HTERT RPE-1 (cell line): ENCODE results near the gene ANKRD44.

Source experiments
- in situ Hi-C: fragments of 300-500 bp; cut with MboI; formaldehyde crosslinking; loops from 4 replicates; pipeline ENCODE4 v1.14.3; 2020; ENCODE audit warnings: low sequenced_read_pairs

The ANKRD44 gene

DNA sequence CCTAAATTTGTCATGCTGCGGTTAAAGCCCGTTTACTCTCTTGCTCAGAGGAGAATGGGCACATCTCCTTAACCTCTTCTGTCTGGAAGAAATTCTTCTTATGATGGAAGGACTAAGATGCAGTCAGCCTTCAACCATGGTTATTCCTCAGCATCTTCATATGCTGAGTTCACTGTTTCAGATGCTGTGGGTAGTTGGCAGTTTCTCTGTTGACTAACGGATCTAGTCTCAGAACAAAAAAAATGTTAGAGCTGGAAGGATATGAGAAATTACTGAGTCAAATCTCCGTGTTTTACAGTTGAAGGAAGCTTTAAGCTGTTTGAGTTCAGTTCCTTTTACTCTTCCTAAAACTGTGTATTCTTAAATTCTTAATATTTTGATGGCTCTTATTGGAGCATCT lies 340.5 kb downstream of the ANKRD44 start:
- in situ Hi-C loops, result no loop called here

DNA sequence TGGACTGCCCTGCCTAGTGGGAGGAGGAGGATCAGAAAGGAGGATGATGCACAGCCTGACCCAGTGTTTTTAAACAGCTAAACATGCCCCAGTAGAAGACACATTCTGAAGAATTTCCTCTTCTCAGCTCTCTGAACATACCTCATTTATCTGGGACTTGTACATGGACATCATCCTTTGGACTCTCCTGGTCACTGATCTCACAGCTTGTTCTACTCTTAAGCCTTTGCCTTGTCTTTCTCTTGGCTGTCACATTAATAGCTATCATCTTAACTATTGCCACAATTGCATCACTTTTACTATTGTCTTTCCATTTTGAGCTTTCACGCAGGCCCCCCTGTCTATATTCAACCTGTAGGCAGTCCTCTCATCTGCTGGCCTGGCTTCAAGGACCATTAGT lies 342.1 kb downstream of the ANKRD44 start:
- in situ Hi-C loops, result no loop called here

DNA sequence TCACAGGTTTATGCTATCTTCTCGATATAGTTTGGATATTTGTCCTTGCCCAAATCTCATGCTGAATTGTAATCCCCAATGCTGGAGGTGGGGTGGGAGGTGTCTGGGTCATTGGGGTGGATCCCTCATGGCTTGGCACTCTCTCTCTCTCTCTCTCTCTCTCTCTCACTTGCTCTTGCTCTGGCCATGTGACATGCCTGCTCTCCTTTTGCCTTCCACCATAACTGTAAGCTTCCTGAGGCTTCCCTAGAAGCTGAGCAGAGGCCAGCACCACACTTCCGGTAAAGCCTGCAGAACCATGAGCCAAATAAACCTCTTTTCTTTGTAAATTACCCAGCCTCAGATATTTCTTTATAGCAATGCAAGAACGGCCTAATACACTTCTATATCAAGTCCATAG lies 342.8 kb downstream of the ANKRD44 start:
- in situ Hi-C loops, result no loop called here

DNA sequence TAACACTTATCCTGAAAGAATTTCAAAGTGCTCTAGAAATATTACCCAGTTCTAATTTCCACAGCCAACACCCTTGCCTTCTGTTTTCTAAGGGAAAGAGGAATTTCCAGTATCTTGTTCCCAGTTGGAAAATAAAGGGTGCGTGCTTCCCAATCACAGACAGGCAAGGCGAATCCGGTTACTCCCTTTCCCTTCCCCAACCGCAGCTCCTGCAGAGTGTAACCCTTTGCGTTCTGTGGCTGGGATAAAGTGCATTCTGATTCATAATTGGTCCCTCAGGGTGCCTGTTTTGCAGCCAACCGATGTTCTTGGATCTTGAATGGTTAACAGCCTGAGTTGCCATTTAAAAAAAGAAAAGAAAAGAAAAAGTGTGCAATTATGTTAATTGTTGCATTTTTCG lies 343.5 kb downstream of the ANKRD44 start:
- in situ Hi-C loops, result no loop called here

DNA sequence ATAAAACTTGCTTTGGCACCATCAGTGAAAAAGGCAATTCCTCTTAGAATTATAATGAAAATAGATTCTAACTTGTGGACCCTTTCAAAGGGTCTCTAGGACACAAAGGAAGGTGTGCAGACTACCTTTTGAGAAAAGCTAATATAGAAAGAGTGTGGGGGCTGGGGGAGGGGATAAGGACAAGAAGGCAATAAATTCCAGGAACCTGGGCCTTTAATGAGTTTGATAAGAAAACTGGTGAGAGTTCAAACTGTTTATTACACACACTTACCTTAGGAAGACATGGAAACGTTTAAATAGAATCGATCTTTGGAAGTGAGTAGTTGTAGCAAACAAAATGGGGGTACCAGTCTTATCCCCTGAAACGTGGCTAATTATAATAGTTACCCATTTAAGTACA lies 344.5 kb downstream of the ANKRD44 start:
- in situ Hi-C loops, result no loop called here

DNA sequence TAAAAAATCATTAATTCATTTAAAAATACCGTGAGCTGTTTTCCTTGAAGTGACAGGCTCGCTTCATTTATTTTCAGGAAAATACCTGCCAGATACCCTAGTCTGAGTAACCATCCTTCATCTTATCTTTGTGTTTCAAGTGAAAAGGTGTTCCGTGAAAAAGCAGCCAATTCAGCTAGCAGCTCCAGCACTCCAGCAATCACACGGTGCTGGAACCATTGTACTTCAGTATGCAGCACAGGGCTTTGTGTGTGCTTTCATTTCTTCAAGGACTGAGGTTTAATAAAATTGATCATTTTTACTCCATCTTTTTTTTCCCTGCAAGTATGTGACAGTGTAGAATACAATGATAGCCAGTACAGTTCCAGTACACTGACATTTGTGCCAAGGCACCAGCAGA lies 344.9 kb downstream of the ANKRD44 start:
- in situ Hi-C loops, result no loop called here

DNA sequence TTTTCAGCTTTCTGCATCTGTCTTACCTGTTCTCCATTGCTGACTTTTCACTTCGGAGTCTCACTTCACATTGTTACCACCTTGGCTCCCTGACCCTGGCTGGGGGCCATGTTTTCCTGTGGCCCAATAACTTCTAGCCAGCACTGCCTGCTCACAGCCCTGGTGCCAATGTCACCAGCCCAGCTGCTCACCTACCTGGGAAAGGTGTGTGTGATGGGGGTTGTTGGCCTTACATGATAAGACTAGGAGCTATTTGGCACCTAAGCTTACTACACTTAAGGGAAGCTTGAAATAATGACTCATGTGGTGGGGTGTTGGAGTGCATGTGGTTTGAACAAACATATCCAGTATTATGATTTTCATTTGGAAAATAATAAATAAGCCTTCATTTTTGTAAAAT lies 346.6 kb downstream of the ANKRD44 start:
- in situ Hi-C loops, result no loop called here

DNA sequence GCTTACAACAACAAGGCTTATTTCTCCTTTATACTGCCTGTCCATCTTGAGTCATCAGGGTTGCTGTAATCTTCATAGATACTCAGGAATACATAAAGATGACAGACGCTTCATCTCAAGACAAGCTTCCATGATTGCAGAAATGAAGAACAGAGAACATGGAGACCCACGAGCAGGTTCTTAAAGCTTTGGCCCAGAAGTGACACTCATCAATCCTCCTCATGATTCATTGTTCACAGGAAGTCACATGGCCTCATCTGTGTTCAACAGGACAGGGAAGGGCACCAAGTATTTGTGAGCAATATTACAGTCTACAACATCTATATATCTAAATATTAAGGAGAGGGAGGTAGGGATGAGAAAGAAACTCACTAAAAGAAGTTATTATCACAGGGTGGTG lies 347.5 kb downstream of the ANKRD44 start:
- in situ Hi-C loops, result no loop called here

DNA sequence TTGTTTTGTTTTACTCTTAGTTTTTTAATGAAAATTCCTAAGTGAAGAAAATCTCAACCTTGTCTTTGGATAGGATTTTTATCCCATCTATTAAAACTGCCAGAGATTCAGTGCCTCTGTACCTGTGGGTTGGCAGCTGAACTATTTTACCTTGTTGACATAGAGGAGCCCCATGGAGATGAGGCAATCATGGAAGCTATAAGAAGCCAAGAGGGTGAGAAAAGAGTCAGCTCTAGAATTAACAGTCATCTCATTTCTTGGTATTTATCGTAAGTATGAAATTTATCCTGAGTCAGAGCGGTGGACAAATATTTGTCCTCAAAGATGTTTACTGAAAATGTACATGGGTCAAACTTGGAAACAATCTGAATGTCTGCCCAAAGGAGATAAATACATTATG lies 348.3 kb downstream of the ANKRD44 start:
- in situ Hi-C loops, result no loop called here

DNA sequence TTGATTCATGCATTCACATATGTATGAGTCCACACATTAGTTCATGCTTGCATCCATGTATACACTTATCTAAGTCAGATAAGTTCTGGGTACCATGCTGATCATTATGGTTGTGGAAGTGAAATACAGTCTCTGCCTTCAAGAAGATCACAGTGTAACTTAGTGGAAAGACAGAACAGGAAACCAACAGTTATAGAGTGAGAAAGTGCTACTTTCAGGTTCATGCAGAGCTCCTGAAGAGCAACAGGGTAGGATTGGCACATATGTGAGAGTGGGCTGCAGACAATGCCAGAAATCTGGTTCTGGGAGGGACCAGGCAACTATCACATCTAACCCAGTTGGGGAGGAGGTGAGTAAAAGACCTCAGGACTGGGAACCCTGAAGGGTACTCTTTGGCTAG lies 348.7 kb downstream of the ANKRD44 start:
- in situ Hi-C loops, result no loop called here

DNA sequence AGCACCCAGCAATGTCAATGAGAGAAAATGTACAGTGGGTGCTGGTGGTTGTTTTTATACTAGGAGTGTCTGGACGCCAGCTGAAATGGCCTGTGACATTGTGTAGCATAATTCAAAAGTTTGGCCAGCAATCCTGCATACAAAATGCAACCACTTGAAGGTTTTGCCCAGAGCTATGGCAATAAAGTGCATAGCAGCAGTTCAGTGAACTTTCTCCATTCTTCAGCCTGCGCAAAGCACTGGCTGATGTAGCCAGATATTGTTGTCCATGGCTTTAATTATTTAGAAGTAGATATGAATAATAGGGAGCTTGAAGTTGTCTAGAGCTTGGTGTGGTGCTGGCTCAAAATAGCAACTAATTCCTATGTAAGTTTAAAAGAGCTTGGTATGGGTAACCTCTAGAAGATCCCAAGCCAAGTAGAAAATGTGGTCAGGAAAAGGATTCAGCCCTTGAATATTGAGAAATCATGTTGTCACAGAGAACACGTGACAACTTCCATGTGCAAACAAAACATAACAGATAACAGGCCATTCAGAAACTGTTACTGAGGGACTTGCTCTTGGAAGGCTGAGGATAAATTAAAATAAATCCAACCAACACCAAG lies 350.7 kb downstream of the ANKRD44 start:
- in situ Hi-C loops, result no loop called here

DNA sequence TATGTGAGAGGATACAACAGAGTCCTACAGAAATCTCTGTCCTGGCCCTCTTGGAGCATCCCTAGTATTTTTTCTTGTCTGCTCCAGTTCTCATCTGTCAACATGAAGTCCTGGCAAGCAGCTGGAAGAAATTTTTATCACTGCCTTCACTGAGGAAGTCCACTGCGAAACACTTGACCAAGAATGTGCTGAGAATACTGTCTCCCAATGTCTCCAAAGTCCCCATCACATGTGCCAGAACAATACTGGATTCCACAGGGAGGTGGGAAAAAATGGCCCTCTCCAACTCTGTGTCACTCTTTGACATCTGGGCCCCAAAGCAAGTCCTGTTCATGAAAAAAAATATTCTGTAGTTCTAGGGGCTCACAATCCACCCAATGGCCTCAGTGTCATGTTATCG lies 351.3 kb downstream of the ANKRD44 start:
- in situ Hi-C loops, result no loop called here

DNA sequence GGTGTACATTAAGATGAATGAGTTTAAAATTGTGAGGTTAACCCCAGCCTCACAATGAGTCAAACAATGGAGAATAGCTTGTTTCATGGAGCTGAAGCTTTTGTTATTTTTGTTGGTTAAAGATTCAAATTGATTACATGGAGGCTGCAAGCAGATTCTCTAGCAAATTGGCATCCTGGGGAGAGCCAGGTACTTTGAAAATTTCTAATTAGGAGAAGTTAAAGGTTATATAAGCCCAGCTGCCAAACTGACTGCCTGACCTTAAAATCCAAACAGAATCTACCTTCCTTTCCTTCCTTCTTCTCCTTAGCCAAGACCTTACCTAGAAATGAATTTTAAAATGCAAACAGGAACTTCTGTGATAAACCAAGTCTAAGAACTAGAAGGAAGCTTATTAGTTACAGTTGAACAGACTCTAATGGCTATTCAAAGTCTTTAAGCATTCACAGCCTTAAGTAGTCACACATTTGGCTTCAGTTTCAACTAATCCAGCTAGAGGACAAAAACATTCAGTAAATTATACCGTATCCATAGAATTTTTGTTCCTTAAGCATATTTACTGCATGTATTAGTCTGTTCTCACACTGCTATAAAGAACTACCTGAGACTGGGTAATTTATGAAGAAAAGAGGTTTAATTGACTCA lies 352.6 kb downstream of the ANKRD44 start:
- in situ Hi-C loops, result no loop called here

DNA sequence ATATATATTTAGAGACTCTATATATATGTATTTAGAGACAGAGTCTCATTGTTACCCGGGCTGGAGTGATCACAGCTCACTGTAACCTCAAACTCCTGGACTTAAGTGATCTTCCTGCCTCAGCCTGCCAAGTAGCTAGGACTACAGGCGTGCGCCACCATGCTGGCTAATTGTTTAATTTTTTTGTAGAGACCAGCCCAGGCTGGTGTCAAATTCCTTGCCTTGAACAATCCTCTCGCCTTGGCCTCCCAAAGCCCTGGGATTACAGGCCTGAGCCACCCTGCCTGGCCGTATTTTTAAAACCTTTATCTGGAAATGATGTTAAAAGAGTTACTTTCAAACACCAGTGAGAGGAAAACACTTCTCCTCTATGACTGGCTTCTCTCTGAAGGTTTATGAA lies 353.1 kb downstream of the ANKRD44 start:
- in situ Hi-C loops, result no loop called here

DNA sequence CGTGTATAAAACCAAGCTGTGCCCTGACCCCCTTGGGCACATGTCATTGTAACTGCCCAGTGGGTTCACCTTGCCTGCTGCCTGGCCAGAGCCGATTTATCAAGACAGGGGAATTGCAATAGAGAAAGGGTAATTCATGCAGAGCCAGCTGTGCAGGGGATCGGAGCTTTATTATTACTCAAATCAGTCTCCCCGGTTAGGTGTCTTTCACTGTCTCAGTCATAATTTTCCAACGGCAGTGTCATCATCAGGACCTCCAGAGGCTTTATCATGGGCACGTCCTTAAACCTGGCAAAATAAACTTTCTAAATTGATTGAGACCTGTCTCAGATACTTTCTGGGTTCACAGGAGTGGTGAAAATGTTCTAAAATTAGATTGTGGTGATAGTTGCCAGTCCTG lies 354.5 kb downstream of the ANKRD44 start:
- in situ Hi-C loops, result no loop called here

DNA sequence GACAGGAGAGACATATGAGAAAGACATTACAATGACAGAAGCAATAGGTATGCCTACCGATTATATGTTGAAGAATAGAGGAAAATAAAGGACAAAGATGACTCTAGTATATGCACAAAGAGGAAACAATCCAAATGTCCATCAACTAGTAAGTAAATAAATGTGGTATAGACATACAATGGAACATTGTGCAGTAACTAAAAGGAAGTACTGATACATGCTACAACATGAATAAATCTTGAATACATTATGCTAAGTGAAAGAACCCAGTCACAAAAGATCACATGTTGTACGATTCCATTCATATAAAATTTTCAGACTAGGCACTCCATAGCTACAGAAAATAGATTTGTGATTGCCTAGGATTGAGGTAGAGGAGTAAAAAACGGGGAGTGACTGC lies 355.5 kb downstream of the ANKRD44 start:
- in situ Hi-C loops, result no loop called here

DNA sequence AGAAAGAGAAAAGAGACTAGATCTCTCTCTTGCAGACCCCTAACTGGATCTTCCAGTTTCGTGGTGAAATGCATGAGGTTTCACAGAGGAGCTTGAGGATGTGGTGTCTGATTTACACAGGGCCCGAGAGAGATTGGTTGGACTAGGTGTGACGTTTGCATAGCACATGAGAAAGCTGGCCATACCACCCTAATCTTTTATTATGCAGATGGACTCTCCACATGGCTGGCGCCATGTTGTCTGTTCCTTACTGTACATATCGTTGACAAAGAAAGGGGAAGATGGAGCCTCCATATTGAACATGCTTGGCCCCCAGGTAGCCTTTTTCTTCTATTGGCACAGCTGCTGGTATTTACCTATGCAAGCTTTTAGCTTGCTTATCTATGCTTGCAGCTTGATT lies 356.6 kb downstream of the ANKRD44 start:
- in situ Hi-C loops, result no loop called here

DNA sequence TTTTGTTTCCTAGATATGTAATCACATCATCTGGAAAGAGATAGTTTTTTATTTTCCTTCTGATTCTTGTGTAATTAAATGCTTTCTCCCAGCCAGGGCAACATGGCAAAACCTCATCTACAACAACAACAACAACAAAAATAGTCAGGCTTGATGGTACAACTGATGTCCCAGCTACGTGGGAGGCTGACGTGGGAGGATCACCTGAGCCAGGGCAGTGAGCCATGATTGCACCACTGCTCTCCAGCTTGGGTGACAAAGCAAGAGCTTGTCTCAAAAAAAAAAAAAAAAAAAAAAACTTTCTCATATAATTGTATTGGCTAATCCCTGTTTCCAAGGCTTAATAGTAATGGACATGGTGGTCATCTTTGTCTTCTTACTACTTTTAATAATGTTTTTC lies 357.6 kb downstream of the ANKRD44 start:
- in situ Hi-C loops, result no loop called here

DNA sequence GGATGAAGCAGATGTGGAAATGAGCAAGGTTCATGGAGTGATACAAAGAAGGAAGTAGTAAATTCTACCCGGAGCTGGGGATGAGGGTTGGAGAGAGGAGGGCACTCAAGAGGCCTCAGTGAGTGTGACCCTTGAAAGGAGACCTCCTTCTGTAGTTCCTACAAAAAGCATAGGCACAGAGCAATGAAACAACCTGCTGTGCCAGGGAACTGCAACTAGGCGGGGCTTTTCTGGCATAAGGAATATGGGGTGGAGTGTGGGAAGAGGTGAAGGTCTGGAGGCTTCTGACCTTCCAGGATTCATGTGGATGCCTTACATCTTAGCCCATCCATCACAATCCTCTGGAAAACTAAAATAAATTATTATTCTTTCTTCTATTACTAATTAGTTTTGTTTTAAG lies 358.6 kb downstream of the ANKRD44 start:
- in situ Hi-C loops, result no loop called here

DNA sequence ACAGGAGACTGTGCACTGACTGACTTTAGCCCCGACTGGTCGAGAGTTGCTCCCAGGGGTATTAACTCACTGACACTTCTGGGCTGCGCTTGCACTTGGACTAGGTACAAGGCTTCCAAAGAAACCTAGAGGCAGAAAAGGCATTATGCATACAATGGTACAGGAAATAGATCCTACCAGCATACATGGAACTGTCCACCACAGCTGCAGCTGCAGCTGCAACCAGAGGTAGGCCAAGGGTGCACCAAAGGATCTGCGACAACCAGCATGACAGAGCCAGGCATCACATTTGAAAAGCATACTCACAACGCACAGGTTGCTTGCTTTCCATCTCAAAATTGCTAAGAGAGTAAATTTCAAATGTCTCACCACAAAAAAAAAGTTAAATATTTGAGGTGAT lies 361.5 kb downstream of the ANKRD44 start:
- in situ Hi-C loops, result no loop called here

DNA sequence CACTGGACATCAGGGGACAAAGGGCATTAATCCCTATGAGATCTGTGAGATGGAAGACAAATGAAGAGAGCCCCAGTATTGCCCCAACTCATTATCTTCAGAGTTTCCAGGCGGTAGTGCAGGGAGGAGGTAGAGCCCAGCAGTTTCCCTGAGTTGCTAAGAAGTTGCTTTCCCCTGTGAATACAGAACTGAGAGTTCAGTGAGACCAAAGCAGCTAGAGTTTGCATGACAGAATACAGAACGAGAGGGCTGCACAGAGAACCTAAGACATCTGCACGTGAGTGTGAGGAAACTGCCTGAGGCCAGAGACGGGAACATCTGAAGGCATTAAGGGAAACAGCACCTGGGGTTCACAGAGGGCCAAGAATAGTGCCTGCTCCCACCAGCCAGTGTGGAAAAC lies 366.0 kb downstream of the ANKRD44 start:
- in situ Hi-C loops, result no loop called here

DNA sequence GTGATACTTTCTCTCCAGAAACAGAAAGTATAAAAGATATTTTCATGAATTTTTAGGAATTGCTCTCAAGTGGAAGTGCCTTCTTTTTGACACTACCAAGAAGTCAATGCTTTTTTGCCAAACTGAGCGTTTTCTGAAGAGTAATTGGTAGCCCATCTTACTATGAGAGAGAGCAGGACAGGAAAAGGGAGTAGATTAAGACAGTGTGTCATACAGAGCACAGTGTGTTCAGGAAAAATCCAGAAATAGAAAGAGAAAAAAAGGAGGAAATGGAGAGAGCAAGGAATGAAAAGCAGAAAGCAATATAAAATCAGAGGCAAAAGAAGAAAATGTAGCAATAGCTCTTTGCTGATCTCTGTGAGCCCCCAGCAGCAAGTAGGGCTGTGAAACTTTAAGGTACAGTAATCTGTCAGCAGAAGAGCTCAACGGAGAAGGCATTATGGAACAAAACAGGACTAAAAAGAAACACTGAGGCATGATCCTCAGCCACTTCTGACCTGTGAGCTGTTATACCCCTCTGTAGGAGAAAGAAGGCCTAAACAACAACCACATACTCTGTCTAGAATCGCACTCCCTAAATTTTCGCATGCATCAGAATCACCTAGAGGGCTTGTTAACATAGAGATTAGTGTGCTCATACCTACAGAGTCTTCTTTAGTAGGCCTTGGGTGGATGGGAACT lies 369.0 kb downstream of the ANKRD44 start:
- in situ Hi-C loops, result no loop called here

DNA sequence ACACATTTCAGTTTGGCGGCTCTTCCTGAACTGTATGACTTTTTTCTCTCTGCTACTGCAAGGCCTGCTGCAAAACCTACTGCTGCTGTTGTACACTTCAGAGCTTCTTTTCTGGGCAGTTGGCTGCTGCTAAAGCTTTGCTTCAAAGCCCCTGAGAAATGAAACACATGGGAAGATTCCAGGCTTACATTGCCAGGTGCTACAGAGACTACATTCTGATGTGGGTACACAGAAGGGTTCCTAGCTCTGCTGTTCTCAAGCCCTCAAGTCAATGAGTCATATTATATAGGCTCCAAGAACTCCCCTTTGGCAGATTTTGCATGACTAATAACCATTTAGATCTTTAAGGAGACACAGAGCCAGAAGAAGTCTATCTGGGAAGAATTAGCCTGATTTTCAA lies 371.2 kb downstream of the ANKRD44 start:
- in situ Hi-C loops, result no loop called here
